GM12878 (cell line): ENCODE data around the gene PRKN. TPM values are rescaled to one million over a fixed set of nuclear protein-coding genes. Genes with fewer than 3 reads are reported as not detected.

ENCODE experiments used
- ATAC-seq: fragments of 200-7000 bp; cut with Tn5 transposase; 3 replicates; pipeline ENCODE4 v1.9.1; 2020; ENCODE audit warnings: mild to moderate bottlenecking, moderate library complexity
- BruUV-seq: library from RNA; stranded (reverse); fragments of 400-500 nt; replicated peaks from 2 replicates; lab custom pipeline; 2021; lab: Mats Ljungman, UMichigan
- CTCF ChIA-PET: fragments of 300-600 bp; sonication (Branson Sonifier 250); formaldehyde crosslinking; extraction: SDS; loops from one replicate; lab custom pipeline; 2021; ENCODE audit warnings: inconsistent platforms; lab: Yijun Ruan, JAX
- POLR2A ChIA-PET: fragments of 350-600 bp; formaldehyde crosslinking; extraction: SDS; loops from one replicate; lab custom pipeline; 2021; ENCODE audit warnings: inconsistent platforms; lab: Charles Lee
- RAD21 ChIA-PET: fragments of 300-600 bp; sonication (Branson Sonifier 250); formaldehyde crosslinking; loops from one replicate; lab custom pipeline; 2023; ENCODE audit warnings: antibody characterized with exemption; ENCODE audit not compliant: unreplicated experiment; lab: Charles Lee
- SMC1A ChIA-PET: fragments of 300-600 bp; sonication (Branson Sonifier 250); formaldehyde crosslinking; loops from one replicate; lab custom pipeline; 2023; ENCODE audit not compliant: unreplicated experiment, uncharacterized antibody; lab: Charles Lee
- DNase-seq: peaks from one replicate; pipeline ENCODE4 v3.0.0-alpha.2; 2011; ENCODE audit warnings: low read depth, low spot score
- FAIRE-seq: peaks from 3 replicates; lab custom pipeline; 2011; peaks lifted over from hg19 to GRCh38; lab: Jason Lieb, UNC
- H2AFZ ChIP-seq: 2 replicates; pipeline ENCODE4 v1.6.0; 2011; ENCODE audit warnings: low read depth, low read length, control low read depth; ENCODE audit not compliant: control insufficient read depth
- H3K27ac ChIP-seq: 2 replicates; pipeline ENCODE4 v1.5.1; 2011; ENCODE audit warnings: control low read depth; ENCODE audit not compliant: control insufficient read depth, insufficient read depth
- H3K27me3 ChIP-seq, 2 experiments: replicated peaks in 1 of 2; 2 replicates each; pipeline versions ENCODE4 v1.6.0 to v1.6.1; 2011; ENCODE audit warnings: low read length in 1 of 2; ENCODE audit not compliant: control insufficient read depth in 2 of 2, insufficient read depth in 2 of 2
- H3K36me3 ChIP-seq, 2 experiments: 2 replicates each; pipeline ENCODE4 v1.5.1; 2011; ENCODE audit warnings: low read length in 1 of 2; ENCODE audit not compliant: control insufficient read depth in 2 of 2, insufficient read depth in 2 of 2
- H3K4me1 ChIP-seq: 2 replicates; pipeline ENCODE4 v1.6.1; 2011; ENCODE audit warnings: mild to moderate bottlenecking, low read length, moderate library complexity, mixed read lengths; ENCODE audit not compliant: control insufficient read depth, insufficient read depth
- H3K4me2 ChIP-seq: 2 replicates; pipeline ENCODE4 v1.6.0; 2011; ENCODE audit warnings: control low read depth; ENCODE audit not compliant: control insufficient read depth, insufficient read depth
- H3K4me3 ChIP-seq: fragments of 200-600 bp; sonication (generic); 2 replicates; pipeline ENCODE4 v1.5.1; 2016
- H3K79me2 ChIP-seq: 2 replicates; pipeline ENCODE4 v1.6.0; 2011; ENCODE audit warnings: low read length; ENCODE audit not compliant: control insufficient read depth, insufficient read depth
- H3K9ac ChIP-seq: 2 replicates; pipeline ENCODE4 v1.8.0; 2011; ENCODE audit warnings: low read length, control low read depth, mixed read lengths; ENCODE audit not compliant: control insufficient read depth, insufficient read depth
- H3K9me3 ChIP-seq: replicated peaks from 3 replicates; pipeline ENCODE4 v1.5.1; 2011; ENCODE audit warnings: mild to moderate bottlenecking, low read length; ENCODE audit not compliant: control insufficient read depth, insufficient read depth
- H4K20me1 ChIP-seq: 2 replicates; pipeline ENCODE4 v1.6.0; 2011; ENCODE audit not compliant: control insufficient read depth, insufficient read depth
- EGR1 ChIP-seq, 2 experiments: IDR thresholded peaks; 1 replicate in 1 of 2; 2 replicates in 1 of 2; pipeline ENCODE4 v1.6.1; 2011 to 2012; ENCODE audit warnings: low read depth in 2 of 2, low read length in 2 of 2, borderline replicate concordance in 1 of 2, mild to moderate bottlenecking in 1 of 2, moderate library complexity in 1 of 2
- GATAD2B ChIP-seq: fragments of 450-650 bp; conservative IDR thresholded peaks from 2 replicates; pipeline ENCODE4 v1.6.1; 2017; ENCODE audit warnings: low read depth, mild to moderate bottlenecking, moderate library complexity
- HDAC6 ChIP-seq: fragments of 200-600 bp; sonication (generic); IDR thresholded peaks from one replicate; pipeline ENCODE4 v1.8.0; 2017; ENCODE audit warnings: antibody characterized with exemption; ENCODE audit not compliant: unreplicated experiment
- IKZF1 ChIP-seq: fragments of 450-650 bp; conservative IDR thresholded peaks from 2 replicates; pipeline ENCODE4 v1.6.1; 2017; ENCODE audit warnings: antibody characterized with exemption, mild to moderate bottlenecking
- JUNB ChIP-seq: IDR thresholded peaks from 2 replicates; pipeline ENCODE4 v1.6.1; 2016; ENCODE audit warnings: antibody characterized with exemption, mild to moderate bottlenecking
- KDM1A ChIP-seq: fragments of 200-600 bp; sonication (generic); IDR thresholded peaks from 2 replicates; pipeline ENCODE4 v1.6.1; 2016; ENCODE audit warnings: borderline replicate concordance
- MYC ChIP-seq: IDR thresholded peaks from 2 replicates; pipeline ENCODE4 v1.6.1; 2011; ENCODE audit warnings: mild to moderate bottlenecking, low read length, moderate library complexity, inconsistent platforms; ENCODE audit not compliant: insufficient read depth, insufficient replicate concordance, insufficient read length, severe bottlenecking
- PML ChIP-seq: IDR thresholded peaks from 2 replicates; pipeline ENCODE4 v1.6.1; 2012; ENCODE audit warnings: low read length, inconsistent platforms
- WGBS: methylation state at CpG from one replicate; pipeline ENCODE4 v1.1.6; 2016; ENCODE audit warnings: low lambda C conversion rate; ENCODE audit not compliant: insufficient replicate concordance, insufficient coverage; ENCODE audit errors: missing lambda C conversion rate; 5-methylcytosine and 5-hydroxymethylcytosine counted together
- in situ Hi-C: fragments of 300-500 bp; cut with MboI; formaldehyde crosslinking; loops from 9 replicates; pipeline ENCODE4 v1.14.3; 2018; ENCODE audit warnings: mixed read lengths
- intact Hi-C: fragments of 100-400 bp; cut with micrococcal nuclease; formaldehyde crosslinking; loops from one replicate; pipeline ENCODE4 v1.14.2; 2022; ENCODE audit not compliant: unreplicated experiment
- polyA plus RNA-seq, 11 experiments: library from polyadenylated mRNA; depleted of rRNA in 4 of 11; unstranded in 6 of 11; stranded (reverse) in 5 of 11; fragments of >200 nt; fragmentation: Nextera tagmentation in 4 of 11; fragmentation: Illumina TruSeq in 1 of 11; extraction: Ambion mirVana in 4 of 11; extraction: Trizol in 1 of 11; gene quantifications; 1 replicate in 1 of 11; 2 replicates in 10 of 11; pipeline versions ENCODE4 v1.2.1 to v1.2.3, GENCODE V29; 2011 to 2016; ENCODE audit warnings: inconsistent platforms in 2 of 11, missing spikeins in 2 of 11, low read depth in 1 of 11
- total RNA-seq, 4 experiments: library from RNA; depleted of rRNA in 3 of 4; stranded (reverse); fragments of >200 nt in 3 of 4; fragmentation: Illumina TruSeq in 1 of 4; extraction: Trizol in 1 of 4; gene quantifications; 2 replicates each; pipeline versions ENCODE4 v1.2.1 to v1.2.3, GENCODE V29; 2013 to 2021
- TF ChIP-seq, protein P1 (sequence below): IDR thresholded peaks from 2 replicates; pipeline ENCODE4 v1.6.1; 2012; ENCODE audit warnings: improper control_type of control experiment, low read depth, low read length; ENCODE audit not compliant: insufficient replicate concordance
- TF ChIP-seq, protein P2 (sequence below): IDR thresholded peaks from 2 replicates; pipeline ENCODE4 v1.6.1; 2012; ENCODE audit warnings: low read depth, low read length, improper control_type of control experiment
- TF ChIP-seq, protein P3 (sequence below): fragments of 450-650 bp; formaldehyde crosslinking; IDR thresholded peaks from 2 replicates; pipeline ENCODE4 v1.4.0; 2022; ENCODE audit warnings: mild to moderate bottlenecking, moderate library complexity

Gene PRKN
- total and polyA plus RNA-seq, 10 of the 15 experiments (the other 5 are each of a cell fraction or from before 2014, with no cell fraction given) = 0.06 to 0.09 TPM; not detected in 8

DNA sequence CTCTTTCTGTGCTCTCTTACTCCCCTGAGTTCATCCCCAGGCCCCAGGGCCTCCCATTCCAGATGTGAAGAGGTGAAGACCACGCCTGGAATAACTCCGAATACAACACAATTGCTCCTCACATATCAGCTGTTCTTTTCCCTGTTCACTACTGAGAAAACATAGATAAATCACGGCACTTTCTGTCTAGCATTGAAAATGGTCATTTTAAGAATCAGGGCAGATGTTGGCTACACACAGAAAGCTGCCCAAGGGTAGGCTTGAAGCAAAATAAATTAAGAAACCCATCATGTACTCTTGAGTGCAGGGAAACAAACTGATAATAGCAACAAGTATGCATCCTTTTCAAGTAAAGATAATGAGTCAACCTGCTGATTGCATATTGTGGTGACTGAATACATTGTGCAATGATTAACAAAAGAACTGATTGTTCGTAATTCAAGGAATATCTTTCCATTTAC is 382.5 kb downstream of the PRKN start:
- RAD21 ChIA-PET = no interaction called here
- Histone ChIP-seq H3K36me3 (no peaks in the 10 kb centered on the region), H3K27ac (no peak overlapping the region), H3K9ac (no peak overlapping the region), H3K4me3 (no peak overlapping the region), H2AFZ (no peak overlapping the region), H3K4me2 (no peak overlapping the region), H3K79me2 (no peaks in the 10 kb centered on the region), H4K20me1 (no peaks in the 10 kb centered on the region), H3K9me3 (no peaks in the 10 kb centered on the region), H3K4me1 (no peaks in the 10 kb centered on the region), H3K27me3 (no peaks in the 10 kb centered on the region)
- no TSS peak for BruUV-seq
- intact Hi-C loops (no loop called here), in situ Hi-C loops (no loop called here)
- CTCF ChIA-PET = no interaction called here
- FAIRE-seq (no peak), ATAC-seq (no peak), DNase-seq (no peak)
- 23% methylated on average over 4 of the region's 4 CpGs for WGBS
- TF ChIP-seq, protein P1, sequence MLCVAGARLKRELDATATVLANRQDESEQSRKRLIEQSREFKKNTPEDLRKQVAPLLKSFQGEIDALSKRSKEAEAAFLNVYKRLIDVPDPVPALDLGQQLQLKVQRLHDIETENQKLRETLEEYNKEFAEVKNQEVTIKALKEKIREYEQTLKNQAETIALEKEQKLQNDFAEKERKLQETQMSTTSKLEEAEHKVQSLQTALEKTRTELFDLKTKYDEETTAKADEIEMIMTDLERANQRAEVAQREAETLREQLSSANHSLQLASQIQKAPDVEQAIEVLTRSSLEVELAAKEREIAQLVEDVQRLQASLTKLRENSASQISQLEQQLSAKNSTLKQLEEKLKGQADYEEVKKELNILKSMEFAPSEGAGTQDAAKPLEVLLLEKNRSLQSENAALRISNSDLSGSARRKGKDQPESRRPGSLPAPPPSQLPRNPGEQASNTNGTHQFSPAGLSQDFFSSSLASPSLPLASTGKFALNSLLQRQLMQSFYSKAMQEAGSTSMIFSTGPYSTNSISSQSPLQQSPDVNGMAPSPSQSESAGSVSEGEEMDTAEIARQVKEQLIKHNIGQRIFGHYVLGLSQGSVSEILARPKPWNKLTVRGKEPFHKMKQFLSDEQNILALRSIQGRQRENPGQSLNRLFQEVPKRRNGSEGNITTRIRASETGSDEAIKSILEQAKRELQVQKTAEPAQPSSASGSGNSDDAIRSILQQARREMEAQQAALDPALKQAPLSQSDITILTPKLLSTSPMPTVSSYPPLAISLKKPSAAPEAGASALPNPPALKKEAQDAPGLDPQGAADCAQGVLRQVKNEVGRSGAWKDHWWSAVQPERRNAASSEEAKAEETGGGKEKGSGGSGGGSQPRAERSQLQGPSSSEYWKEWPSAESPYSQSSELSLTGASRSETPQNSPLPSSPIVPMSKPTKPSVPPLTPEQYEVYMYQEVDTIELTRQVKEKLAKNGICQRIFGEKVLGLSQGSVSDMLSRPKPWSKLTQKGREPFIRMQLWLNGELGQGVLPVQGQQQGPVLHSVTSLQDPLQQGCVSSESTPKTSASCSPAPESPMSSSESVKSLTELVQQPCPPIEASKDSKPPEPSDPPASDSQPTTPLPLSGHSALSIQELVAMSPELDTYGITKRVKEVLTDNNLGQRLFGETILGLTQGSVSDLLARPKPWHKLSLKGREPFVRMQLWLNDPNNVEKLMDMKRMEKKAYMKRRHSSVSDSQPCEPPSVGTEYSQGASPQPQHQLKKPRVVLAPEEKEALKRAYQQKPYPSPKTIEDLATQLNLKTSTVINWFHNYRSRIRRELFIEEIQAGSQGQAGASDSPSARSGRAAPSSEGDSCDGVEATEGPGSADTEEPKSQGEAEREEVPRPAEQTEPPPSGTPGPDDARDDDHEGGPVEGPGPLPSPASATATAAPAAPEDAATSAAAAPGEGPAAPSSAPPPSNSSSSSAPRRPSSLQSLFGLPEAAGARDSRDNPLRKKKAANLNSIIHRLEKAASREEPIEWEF = no peak
- TF ChIP-seq JUNB (no peak), MYC (no peak), GATAD2B (no peak), HDAC6 (no peak), IKZF1 (no peak), KDM1A (no peak), PML (no peak), EGR1 (IDR thresholded peaks at IDR 0.05; ENCODE audit: borderline replicate concordance in 1 of 2, low read depth in 2 of 2, low read length in 2 of 2) (no peak)
- TF ChIP-seq, protein P2, sequence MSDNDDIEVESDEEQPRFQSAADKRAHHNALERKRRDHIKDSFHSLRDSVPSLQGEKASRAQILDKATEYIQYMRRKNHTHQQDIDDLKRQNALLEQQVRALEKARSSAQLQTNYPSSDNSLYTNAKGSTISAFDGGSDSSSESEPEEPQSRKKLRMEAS = no peak
- TF ChIP-seq, protein P3, sequence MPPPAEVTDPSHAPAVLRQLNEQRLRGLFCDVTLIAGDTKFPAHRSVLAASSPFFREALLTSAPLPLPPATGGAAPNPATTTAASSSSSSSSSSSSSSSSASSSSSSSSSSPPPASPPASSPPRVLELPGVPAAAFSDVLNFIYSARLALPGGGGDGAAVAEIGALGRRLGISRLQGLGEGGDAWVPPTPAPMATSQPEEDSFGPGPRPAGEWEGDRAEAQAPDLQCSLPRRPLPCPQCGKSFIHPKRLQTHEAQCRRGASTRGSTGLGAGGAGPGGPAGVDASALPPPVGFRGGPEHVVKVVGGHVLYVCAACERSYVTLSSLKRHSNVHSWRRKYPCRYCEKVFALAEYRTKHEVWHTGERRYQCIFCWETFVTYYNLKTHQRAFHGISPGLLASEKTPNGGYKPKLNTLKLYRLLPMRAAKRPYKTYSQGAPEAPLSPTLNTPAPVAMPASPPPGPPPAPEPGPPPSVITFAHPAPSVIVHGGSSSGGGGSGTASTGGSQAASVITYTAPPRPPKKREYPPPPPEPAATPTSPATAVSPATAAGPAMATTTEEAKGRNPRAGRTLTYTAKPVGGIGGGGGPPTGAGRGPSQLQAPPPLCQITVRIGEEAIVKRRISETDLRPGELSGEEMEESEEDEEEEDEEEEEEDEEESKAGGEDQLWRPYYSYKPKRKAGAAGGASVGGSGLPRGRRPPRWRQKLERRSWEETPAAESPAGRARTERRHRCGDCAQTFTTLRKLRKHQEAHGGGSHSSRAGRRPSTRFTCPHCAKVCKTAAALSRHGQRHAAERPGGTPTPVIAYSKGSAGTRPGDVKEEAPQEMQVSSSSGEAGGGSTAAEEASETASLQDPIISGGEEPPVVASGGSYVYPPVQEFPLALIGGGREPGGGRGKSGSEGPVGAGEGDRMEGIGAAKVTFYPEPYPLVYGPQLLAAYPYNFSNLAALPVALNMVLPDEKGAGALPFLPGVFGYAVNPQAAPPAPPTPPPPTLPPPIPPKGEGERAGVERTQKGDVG (CRISPR knock-in tag) = no peak
- SMC1A ChIA-PET = no interaction called here
- POLR2A ChIA-PET = no interaction called here
